ENCODE measurements around the gene PPEF1.

Gene PPEF1

DNA sequence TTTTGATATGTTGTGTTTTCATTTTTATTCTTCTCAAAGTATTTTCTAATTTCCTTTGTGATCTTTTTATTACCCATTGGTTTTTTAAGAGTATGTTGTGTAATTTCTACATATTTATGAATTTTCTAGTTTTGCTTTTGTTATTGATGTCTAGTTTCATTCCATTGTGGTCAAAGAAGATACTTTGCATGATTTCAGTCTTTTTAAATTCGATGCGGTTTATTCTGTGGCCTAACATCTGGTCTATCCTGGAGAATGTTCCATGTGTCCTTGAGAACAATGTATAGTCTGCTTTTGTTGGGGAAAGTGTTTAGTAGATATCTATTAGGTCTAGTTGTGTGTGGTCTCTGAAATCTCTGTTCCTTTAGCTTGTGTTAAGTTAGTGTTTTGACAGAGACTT lies 46.2 kb downstream of the PPEF1 start:
- TF ChIP-seq, protein P1, sequence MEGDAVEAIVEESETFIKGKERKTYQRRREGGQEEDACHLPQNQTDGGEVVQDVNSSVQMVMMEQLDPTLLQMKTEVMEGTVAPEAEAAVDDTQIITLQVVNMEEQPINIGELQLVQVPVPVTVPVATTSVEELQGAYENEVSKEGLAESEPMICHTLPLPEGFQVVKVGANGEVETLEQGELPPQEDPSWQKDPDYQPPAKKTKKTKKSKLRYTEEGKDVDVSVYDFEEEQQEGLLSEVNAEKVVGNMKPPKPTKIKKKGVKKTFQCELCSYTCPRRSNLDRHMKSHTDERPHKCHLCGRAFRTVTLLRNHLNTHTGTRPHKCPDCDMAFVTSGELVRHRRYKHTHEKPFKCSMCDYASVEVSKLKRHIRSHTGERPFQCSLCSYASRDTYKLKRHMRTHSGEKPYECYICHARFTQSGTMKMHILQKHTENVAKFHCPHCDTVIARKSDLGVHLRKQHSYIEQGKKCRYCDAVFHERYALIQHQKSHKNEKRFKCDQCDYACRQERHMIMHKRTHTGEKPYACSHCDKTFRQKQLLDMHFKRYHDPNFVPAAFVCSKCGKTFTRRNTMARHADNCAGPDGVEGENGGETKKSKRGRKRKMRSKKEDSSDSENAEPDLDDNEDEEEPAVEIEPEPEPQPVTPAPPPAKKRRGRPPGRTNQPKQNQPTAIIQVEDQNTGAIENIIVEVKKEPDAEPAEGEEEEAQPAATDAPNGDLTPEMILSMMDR (IDR thresholded peaks at IDR 0.05; ENCODE audit: low read depth, low read length, poor library complexity, severe bottlenecking): no peak
- no peak for TF ChIP-seq EZH2phosphoT487 (IDR thresholded peaks at IDR 0.05; ENCODE audit: borderline replicate concordance, low read length)
- H3K79me2 ChIP-seq (ENCODE audit: control insufficient read depth, low read length): no peaks in the 10 kb centered on the region
- H3K9me3 ChIP-seq (ENCODE audit: control insufficient read depth, insufficient read depth, low read length): no peaks in the 10 kb centered on the region
- no peaks in the 10 kb centered on the region for H3K36me3 ChIP-seq (ENCODE audit: control insufficient read depth, low read length)
- no peaks in the 10 kb centered on the region for H3K4me1 ChIP-seq (ENCODE audit: control insufficient read depth, low read length)
- H3K4me2 ChIP-seq (ENCODE audit: low read length): no peak overlapping the region
- no peak overlapping the region for H3K4me3 ChIP-seq (ENCODE audit: low read length)
- H4K20me1 ChIP-seq (ENCODE audit: control insufficient read depth, insufficient read depth, low read depth, low read length): no peaks in the 10 kb centered on the region
- no peaks in the 10 kb centered on the region for H3F3A ChIP-seq (ENCODE audit: control insufficient read depth, insufficient read depth)
- no peak overlapping the region for H3K27ac ChIP-seq (ENCODE audit: low read depth, low read length)
- no peaks in the 10 kb centered on the region for H3K27me3 ChIP-seq (ENCODE audit: control insufficient read depth, low read length)
- H3K9me2 ChIP-seq (replicated peaks; ENCODE audit: control insufficient read depth, low read length): no peaks in the 10 kb centered on the region

DNA sequence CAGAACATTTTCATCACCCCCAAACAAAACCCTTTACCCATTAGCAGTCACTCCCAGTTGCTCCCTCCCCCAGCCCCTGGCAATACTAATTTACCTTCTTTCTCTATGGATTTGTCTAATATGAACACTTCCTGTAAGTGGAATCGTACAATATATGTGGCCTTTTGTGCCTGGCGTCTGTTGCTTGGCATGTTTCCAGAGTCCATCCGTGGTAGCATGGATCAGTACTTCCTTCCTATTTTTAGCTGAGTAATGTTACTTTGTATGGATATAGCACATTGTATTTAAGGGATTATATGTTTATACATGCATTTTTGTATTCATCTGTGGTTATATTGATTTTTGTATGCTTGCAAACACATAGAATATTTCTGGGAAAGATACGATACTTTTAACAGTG lies 48.2 kb downstream of the PPEF1 start:
- Histone ChIP-seq H3K4me3 (ENCODE audit: low read length) (no peak overlapping the region), H3K79me2 (ENCODE audit: control insufficient read depth, low read length) (no peaks in the 10 kb centered on the region), H3K36me3 (ENCODE audit: control insufficient read depth, low read length) (no peaks in the 10 kb centered on the region), H3K9me3 (ENCODE audit: control insufficient read depth, insufficient read depth, low read length) (no peaks in the 10 kb centered on the region), H3K4me2 (ENCODE audit: low read length) (no peak overlapping the region), H3K4me1 (ENCODE audit: control insufficient read depth, low read length) (no peaks in the 10 kb centered on the region), H3K27ac (ENCODE audit: low read depth, low read length) (no peak overlapping the region), H3F3A (ENCODE audit: control insufficient read depth, insufficient read depth) (no peaks in the 10 kb centered on the region), H3K27me3 (ENCODE audit: control insufficient read depth, low read length) (no peaks in the 10 kb centered on the region), H4K20me1 (ENCODE audit: control insufficient read depth, insufficient read depth, low read depth, low read length) (no peaks in the 10 kb centered on the region), H3K9me2 (replicated peaks; ENCODE audit: control insufficient read depth, low read length) (no peaks in the 10 kb centered on the region)
- TF ChIP-seq, protein P1 (IDR thresholded peaks at IDR 0.05; ENCODE audit: low read depth, low read length, poor library complexity, severe bottlenecking): no peak
- no peak for TF ChIP-seq EZH2phosphoT487 (IDR thresholded peaks at IDR 0.05; ENCODE audit: borderline replicate concordance, low read length)

DNA sequence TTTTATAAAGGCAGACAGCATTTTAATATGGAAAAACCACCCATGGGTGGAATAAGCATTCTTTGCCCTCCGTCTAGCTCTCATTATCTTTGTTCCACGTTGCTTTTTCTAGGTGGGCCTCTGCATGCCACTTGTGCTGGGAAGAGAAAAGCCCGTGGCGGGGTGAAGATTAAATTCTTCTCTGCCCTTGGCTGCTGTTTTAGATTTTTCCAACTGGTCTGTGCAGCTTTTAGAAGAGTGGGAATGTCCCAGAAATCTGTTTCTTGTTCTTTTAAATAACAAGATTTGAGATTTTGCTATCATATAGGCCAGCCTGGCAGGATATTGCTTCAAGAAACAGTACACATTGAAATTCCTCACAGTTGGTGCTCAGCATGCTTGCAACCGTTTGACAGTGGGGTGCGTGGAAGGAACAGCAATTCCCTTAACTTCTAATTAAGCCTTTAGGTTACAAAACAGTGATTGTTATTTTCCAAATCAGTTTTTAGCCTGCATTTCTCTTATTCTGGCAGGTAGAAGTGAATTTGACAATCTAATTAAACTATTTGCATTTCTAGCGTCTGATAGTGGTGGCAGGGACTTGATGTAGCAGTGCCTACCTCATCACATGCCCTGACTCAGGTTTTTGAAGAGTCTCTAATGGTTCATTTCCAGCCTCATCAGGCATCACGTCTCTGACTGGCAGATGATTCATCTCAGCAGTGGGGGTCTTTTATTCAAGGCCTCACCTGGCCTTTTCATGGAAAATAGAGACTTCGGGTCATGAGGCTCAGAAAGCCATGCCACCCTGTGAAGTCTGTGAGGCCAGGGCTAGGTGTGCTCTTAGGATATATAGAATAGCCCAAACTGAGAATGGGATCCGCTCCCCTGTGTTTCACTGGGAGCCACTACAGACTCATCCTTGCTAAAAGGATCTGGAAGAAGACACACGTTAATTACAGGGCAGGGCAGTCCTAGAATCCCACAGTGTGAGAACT lies 50.8 kb downstream of the PPEF1 start:
- Histone ChIP-seq H3K4me1 (ENCODE audit: control insufficient read depth, low read length) (no peaks in the 10 kb centered on the region), H3F3A (ENCODE audit: control insufficient read depth, insufficient read depth) (no peaks in the 10 kb centered on the region), H3K9me2 (replicated peaks; ENCODE audit: control insufficient read depth, low read length) (no peaks in the 10 kb centered on the region), H3K4me3 (ENCODE audit: low read length) (no peak overlapping the region), H3K27me3 (ENCODE audit: control insufficient read depth, low read length) (no peaks in the 10 kb centered on the region), H4K20me1 (ENCODE audit: control insufficient read depth, insufficient read depth, low read depth, low read length) (no peaks in the 10 kb centered on the region), H3K27ac (ENCODE audit: low read depth, low read length) (no peak overlapping the region), H3K9me3 (ENCODE audit: control insufficient read depth, insufficient read depth, low read length) (no peaks in the 10 kb centered on the region), H3K36me3 (ENCODE audit: control insufficient read depth, low read length) (no peaks in the 10 kb centered on the region), H3K79me2 (ENCODE audit: control insufficient read depth, low read length) (no peaks in the 10 kb centered on the region), H3K4me2 (ENCODE audit: low read length) (no peak overlapping the region)
- TF ChIP-seq, protein P1 (IDR thresholded peaks at IDR 0.05; ENCODE audit: low read depth, low read length, poor library complexity, severe bottlenecking): no peak
- TF ChIP-seq EZH2phosphoT487 (IDR thresholded peaks at IDR 0.05; ENCODE audit: borderline replicate concordance, low read length): no peak

Data from DOHH2 (cell line).